Peyer's patch (tissue), 4 donors: ENCODE measurements around the gene ZFP92. TPM values are rescaled to one million over a fixed set of nuclear protein-coding genes. Genes with fewer than 3 reads are reported as not detected.

Experiments used
- DNase-seq, 3 donors: peaks; one replicate each; pipeline ENCODE4 v3.0.0-alpha.2; 2017 to 2019
- H3K27ac ChIP-seq, 4 donors: fragments of 200-600 bp; sonication (generic); one replicate each; pipeline ENCODE4 v1.5.1; 2016 to 2019
- H3K27me3 ChIP-seq, 2 donors: fragments of 200-600 bp; sonication (generic); one replicate each; pipeline ENCODE4 v1.5.1; 2019
- H3K36me3 ChIP-seq, 3 donors: fragments of 200-600 bp; sonication (generic); one replicate each; pipeline ENCODE4 v1.5.1; 2016 to 2019
- H3K4me1 ChIP-seq, 4 donors: fragments of 200-600 bp; sonication (generic); one replicate each; pipeline ENCODE4 v1.5.1; 2016 to 2019
- H3K4me3 ChIP-seq, 4 donors: fragments of 200-600 bp; sonication (generic); 1 replicate in 3 of 4; 2 replicates in 1 of 4; pipeline ENCODE4 v1.5.1; 2016 to 2019; ENCODE audit warnings: mild to moderate bottlenecking in 1 of 4
- H3K9me3 ChIP-seq, 4 donors: fragments of 200-600 bp; sonication (generic); one replicate each; pipeline ENCODE4 v1.5.1; 2016 to 2019; ENCODE audit warnings: mild to moderate bottlenecking in 1 of 4
- POLR2A ChIP-seq, 2 donors: fragments of 450-650 bp; IDR thresholded peaks; one replicate each; pipeline ENCODE4 v1.5.1; 2017; ENCODE audit warnings: antibody characterized with exemption in 2 of 2, mild to moderate bottlenecking in 2 of 2, moderate library complexity in 2 of 2
- total RNA-seq, 4 donors: library from RNA; depleted of rRNA; stranded (reverse); fragments of >200 nt; gene quantifications; one replicate each; pipeline ENCODE4 v1.1.0, GENCODE V29; 2016
- TF ChIP-seq, protein P1 (sequence below), 6 experiments: fragments of 450-650 bp in 4 of 6; fragments of 200-600 bp in 2 of 6; sonication (generic) in 1 of 6; IDR thresholded peaks; one replicate each; pipeline ENCODE4 v1.5.1; 2017 to 2019; ENCODE audit warnings: antibody characterized with exemption in 6 of 6, mild to moderate bottlenecking in 3 of 6, moderate library complexity in 1 of 6

ZFP92 gene
- total RNA-seq, 4 donors from 2014 or later = 0.19 to 2.3 (median 0.81) TPM

- H3K4me1 ChIP-seq = peaks cover 0 to 4% (median 0%) of the 10 kb centered on the region in 4 donors
- H3K4me3 ChIP-seq = no peak overlapping the region
- DNase-seq = no peak
- TF ChIP-seq, protein P1, sequence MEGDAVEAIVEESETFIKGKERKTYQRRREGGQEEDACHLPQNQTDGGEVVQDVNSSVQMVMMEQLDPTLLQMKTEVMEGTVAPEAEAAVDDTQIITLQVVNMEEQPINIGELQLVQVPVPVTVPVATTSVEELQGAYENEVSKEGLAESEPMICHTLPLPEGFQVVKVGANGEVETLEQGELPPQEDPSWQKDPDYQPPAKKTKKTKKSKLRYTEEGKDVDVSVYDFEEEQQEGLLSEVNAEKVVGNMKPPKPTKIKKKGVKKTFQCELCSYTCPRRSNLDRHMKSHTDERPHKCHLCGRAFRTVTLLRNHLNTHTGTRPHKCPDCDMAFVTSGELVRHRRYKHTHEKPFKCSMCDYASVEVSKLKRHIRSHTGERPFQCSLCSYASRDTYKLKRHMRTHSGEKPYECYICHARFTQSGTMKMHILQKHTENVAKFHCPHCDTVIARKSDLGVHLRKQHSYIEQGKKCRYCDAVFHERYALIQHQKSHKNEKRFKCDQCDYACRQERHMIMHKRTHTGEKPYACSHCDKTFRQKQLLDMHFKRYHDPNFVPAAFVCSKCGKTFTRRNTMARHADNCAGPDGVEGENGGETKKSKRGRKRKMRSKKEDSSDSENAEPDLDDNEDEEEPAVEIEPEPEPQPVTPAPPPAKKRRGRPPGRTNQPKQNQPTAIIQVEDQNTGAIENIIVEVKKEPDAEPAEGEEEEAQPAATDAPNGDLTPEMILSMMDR (IDR thresholded peaks at IDR 0.05) = no peak
- TF ChIP-seq POLR2A (IDR thresholded peaks at IDR 0.05) = no peak
- no peaks in the 10 kb centered on the region for H3K9me3 ChIP-seq
- no peaks in the 10 kb centered on the region for H3K27me3 ChIP-seq
- no peaks in the 10 kb centered on the region for H3K36me3 ChIP-seq
- no peak overlapping the region for H3K27ac ChIP-seq
Observed at GRCh38 chrX:153407736-153408135, 3.5 kb upstream of the ZFP92 start.

- H3K9me3 ChIP-seq = no peaks in the 10 kb centered on the region
- H3K4me3 ChIP-seq = no peak overlapping the region
- no peak for DNase-seq
- H3K36me3 ChIP-seq = no peaks in the 10 kb centered on the region
- peaks cover 0 to 4% (median 0%) of the 10 kb centered on the region in 4 donors for H3K4me1 ChIP-seq
- no peaks in the 10 kb centered on the region for H3K27me3 ChIP-seq
- TF ChIP-seq, protein P1 (IDR thresholded peaks at IDR 0.05) = no peak
- no peak for TF ChIP-seq POLR2A (IDR thresholded peaks at IDR 0.05)
- no peak overlapping the region for H3K27ac ChIP-seq
Observed at GRCh38 chrX:153408221-153408721, 3.0 kb upstream of the ZFP92 start.

- DNase-seq = no peak
Observed at GRCh38 chrX:153408871-153409351, 2.4 kb upstream of the ZFP92 start.

GRCh38 chrX:153409414-153410101 is 1.7 kb upstream of the ZFP92 start:
- Histone ChIP-seq H3K27ac (no peak overlapping the region), H3K4me1 (peaks cover 0 to 4% (median 0%) of the 10 kb centered on the region in 4 donors), H3K36me3 (no peaks in the 10 kb centered on the region), H3K27me3 (no peaks in the 10 kb centered on the region), H3K9me3 (no peaks in the 10 kb centered on the region), H3K4me3 (no peak overlapping the region)
- TF ChIP-seq POLR2A (IDR thresholded peaks at IDR 0.05) = no peak
- TF ChIP-seq, protein P1 (IDR thresholded peaks at IDR 0.05) = no peak
- DNase-seq = no peak

More at GRCh38 chrX:153408871-153409351, 2.4 kb upstream of the ZFP92 start:
- no peak for TF ChIP-seq POLR2A (IDR thresholded peaks at IDR 0.05)
- TF ChIP-seq, protein P1 (IDR thresholded peaks at IDR 0.05) = no peak
- H3K36me3 ChIP-seq = no peaks in the 10 kb centered on the region
- no peak overlapping the region for H3K4me3 ChIP-seq
- H3K9me3 ChIP-seq = no peaks in the 10 kb centered on the region
- H3K27me3 ChIP-seq = no peaks in the 10 kb centered on the region
- H3K4me1 ChIP-seq = peaks cover 0 to 4% (median 0%) of the 10 kb centered on the region in 4 donors
- H3K27ac ChIP-seq = no peak overlapping the region

GRCh38 chrX:153410373-153410772 is 899 bp upstream of the ZFP92 start:
- Histone ChIP-seq H3K36me3 (no peaks in the 10 kb centered on the region), H3K9me3 (no peaks in the 10 kb centered on the region), H3K27me3 (no peaks in the 10 kb centered on the region), H3K27ac (no peak overlapping the region), H3K4me1 (peaks cover 0 to 4% (median 0%) of the 10 kb centered on the region in 4 donors), H3K4me3 (no peak overlapping the region)
- no peak for TF ChIP-seq POLR2A (IDR thresholded peaks at IDR 0.05)
- TF ChIP-seq, protein P1 (IDR thresholded peaks at IDR 0.05) = no peak
- no peak for DNase-seq
